Thoracic aorta endothelial cell (primary cell): ENCODE results near the gene ZNF70. TPM values are rescaled to one million over a fixed set of nuclear protein-coding genes. Genes with fewer than 3 reads are reported as not detected.

Experiments used
- total RNA-seq: library from RNA; depleted of rRNA; stranded (reverse); fragments of >200 nt; gene quantifications from 2 replicates; pipeline ENCODE4 v1.2.3, GENCODE V29; 2012

ZNF70 gene
- total RNA-seq, result 5.6 and 6.3 TPM in 2 replicates

GRCh38 chr22:23750714-23751440 is at the start of gene ZNF70:
ZNF70 (minus strand) TSS chr22:23751112; CDS start chr22:23745140, 5,972 bp downstream.

GRCh38 chr22:23786752-23787599 is 36.1 kb upstream of the ZNF70 start, which contains the start of gene SMARCB1:
SMARCB1 (plus strand) TSS chr22:23786966; CDS start chr22:23787170, 204 bp downstream.

DNA sequence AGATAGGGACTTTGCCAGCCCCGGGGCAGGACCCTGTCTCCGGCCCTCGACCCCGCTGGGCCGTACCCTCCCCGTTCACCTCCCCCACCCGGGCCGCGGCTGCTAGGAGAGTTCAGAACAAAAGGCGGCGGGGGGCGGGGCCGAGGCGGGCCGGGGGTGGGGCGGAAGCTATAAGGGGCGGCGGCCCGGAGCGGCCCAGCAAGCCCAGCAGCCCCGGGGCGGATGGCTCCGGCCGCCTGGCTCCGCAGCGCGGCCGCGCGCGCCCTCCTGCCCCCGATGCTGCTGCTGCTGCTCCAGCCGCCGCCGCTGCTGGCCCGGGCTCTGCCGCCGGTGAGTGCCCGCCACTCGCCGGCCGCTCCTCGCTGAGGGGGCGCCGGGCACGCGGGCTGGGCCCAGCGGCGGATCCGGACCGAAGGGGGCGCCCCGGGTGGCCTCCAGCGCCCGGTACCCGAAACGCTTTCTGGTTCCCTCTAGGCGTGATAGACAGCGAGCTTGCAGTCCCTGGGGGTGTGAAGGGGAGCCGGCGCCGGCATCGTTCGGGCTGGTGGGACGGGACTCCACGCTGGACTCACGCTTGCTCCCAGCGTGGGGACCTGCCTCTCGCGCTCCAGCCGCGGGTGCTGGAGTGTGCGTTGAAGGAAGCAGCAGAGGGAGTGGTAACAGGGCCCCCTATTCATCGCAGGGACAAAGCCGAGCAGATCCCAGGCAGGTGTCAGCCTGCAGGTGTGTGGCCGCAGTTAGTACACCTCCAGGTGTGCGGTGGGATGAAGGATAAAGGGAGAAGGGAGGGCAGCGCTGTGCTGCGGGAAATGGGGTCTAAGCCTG is 21.9 kb upstream of the ZNF70 start, which contains the start of gene MMP11:
MMP11 (plus strand) TSS at position 201 of the 825 bp plus-strand sequence; CDS start at position 223, 22 bp downstream.

DNA sequence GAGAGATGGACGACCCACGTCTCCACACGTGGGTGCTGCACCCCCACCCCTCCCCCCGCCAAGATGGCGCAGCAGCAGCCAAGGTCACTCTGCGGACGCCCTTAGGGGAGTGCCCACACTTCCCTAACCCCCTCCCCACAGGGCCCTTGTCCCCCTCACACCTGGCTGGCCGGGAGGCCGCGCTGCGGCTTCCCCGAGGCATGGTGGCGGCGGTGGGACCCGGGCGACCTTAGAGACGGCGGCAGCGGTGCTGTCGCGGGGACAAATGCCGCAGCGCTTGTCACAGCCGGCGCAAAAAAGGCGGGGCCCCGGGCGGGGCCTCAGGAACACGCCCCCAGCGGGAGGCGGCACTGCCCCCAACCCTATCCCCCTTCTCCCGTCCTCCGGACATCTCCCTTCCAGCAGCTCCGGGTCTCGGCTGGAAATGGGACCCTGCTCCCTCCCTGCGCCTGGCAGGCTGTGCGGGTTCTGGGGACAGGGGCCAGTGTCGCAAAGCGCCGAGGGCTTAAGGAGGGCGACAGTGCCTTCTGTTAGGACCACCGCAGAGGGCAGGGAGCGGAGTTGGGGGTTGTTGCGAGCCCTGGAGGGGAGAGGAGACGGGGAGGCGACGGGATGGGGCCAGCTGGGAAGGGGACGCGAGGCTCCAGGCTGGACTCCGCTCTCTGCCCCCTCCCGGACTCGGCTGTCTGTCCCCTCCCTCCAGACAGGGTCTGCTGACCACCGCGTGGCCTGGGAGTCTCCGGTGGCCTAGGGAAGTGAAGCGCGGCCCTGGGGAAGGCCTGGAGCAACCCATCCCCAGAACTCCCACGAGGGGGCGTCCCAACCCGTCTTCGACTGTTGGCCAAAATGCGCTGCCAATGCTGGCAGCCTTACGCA is 17.0 kb upstream of the ZNF70 start, which contains the start of gene CHCHD10:
CHCHD10 (minus strand) TSS at position 300 of the 876 bp plus-strand sequence; CDS start at position 202, 98 bp downstream.

DNA sequence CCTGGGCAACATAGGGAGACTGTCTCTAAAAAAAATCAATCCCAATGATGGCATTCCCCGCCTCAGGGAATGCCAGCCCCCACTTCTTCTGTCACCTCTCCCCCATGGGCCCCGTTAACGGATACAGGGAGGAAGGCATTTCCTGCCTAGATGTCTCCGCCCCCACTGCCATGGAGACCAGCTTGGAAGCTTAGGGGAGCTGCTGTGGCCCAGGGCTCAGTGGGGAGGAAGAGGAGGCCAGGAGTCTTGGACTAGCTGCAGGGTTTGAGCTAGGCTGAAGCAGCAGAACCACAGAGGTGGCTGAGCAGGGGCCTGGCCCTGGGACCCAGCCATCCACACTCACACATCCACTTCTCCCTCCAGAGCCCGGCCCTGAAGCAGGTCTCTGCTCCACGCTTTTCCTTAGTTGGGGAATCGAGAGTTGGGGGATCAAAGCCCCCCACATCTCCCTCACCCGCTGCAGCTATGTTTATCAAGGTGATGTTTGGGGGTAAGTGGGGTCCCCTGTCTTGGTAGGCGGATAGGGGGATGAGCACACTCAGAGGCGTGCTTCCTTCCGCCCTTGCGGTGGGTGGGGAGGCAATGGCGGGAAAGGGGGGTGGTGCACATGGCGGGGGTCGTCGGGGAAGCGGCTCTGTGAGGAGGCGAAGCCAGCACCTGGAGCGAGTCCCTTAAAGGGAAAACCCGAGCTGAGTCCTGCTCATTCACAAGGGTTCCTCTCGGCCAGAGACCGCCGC is 12.1 kb upstream of the ZNF70 start, which contains the start of gene C22orf15:
C22orf15 (plus strand) TSS at position 149 of the 737 bp plus-strand sequence; CDS start at position 466, 317 bp downstream.

DNA sequence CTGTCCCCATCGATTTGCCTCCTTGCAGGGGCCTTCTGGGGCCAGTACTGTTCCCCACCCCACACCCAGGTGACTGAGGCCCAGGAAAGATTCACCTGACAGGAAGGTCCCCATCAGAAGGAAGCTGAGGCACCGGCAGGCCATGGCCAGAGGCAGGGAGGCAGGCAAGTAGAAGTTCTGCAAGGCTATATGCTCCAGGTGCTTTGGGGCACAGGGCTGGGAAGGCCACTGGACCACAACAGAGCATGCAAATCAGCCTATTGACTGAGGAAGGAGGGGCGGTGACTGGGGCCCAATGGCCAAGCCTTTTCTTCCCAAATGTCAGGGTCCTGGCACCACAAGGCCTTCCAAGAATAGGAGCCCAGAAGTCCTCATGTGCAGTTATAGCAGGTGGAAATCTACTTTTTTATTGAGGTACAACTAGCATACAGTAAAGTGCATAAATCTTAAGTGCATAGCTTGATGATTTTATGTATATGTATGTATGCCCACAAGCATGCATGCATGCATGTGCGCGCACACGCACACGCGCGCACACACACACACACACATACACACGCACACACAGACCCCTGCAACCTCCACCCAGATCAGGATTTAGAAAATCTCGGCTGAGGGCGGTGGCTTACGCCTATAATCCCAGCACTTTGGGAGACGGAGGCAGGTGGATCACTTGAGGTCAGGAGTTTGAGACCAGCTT is 3.5 kb upstream of the ZNF70 start, which contains the start of gene VPREB3:
VPREB3 (minus strand) TSS at position 206 of the 700 bp plus-strand sequence; CDS start at position 144, 62 bp downstream.

GRCh38 chr22:23690713-23691112 is 60.2 kb downstream of the ZNF70 start, which contains the start of gene RGL4:
RGL4 (plus strand) TSS chr22:23691013; CDS start chr22:23692031, 1,018 bp downstream.

Other genes starting within 250 kb of the ZNF70 start
- gene IGLL1, start 170.8 kb downstream of the ZNF70 start, total RNA-seq, result not detected in 2 replicates
- not detected in 2 replicates for gene DRICH1, start 118.8 kb downstream of the ZNF70 start, total RNA-seq
- gene RGL4, start 60.1 kb downstream of the ZNF70 start, total RNA-seq, result not detected in 2 replicates
- gene VPREB3, start 3.3 kb upstream of the ZNF70 start, total RNA-seq, result not detected in 2 replicates
- gene C22orf15, start 11.9 kb upstream of the ZNF70 start, total RNA-seq, result 0.13 and 0.36 TPM in 2 replicates
- gene CHCHD10, start 16.9 kb upstream of the ZNF70 start, total RNA-seq, result 12.6 and 15.6 TPM in 2 replicates
- gene MMP11, start 21.7 kb upstream of the ZNF70 start, total RNA-seq, result 4.8 and 5.3 TPM in 2 replicates
- gene SMARCB1, start 35.9 kb upstream of the ZNF70 start, total RNA-seq, result 74.9 and 78.7 TPM in 2 replicates
- 0.66 and 0.93 TPM in 2 replicates for gene DERL3, start 87.9 kb upstream of the ZNF70 start, total RNA-seq
- gene SLC2A11, start 106.8 kb upstream of the ZNF70 start, total RNA-seq, result 5.6 and 7.0 TPM in 2 replicates
- gene MIF, start 143.3 kb upstream of the ZNF70 start, total RNA-seq, result 129 and 229 TPM in 2 replicates
- gene GSTT2B, start 210.1 kb upstream of the ZNF70 start, total RNA-seq, result 7.1 and 11.4 TPM in 2 replicates
- 0.86 and 2.1 TPM in 2 replicates for gene DDTL, start 215.8 kb upstream of the ZNF70 start, total RNA-seq
- 81.8 and 91.3 TPM in 2 replicates for gene DDT, start 223.3 kb upstream of the ZNF70 start, total RNA-seq
- 1.3 TPM in 1 of 2 replicates, not detected in the other for gene GSTT2, start 229.0 kb upstream of the ZNF70 start, total RNA-seq